GM12878 (cell line): ENCODE data around the gene TOMM40L. TPM values are rescaled to one million over a fixed set of nuclear protein-coding genes. Genes with fewer than 3 reads are reported as not detected.

Experiments used
- ATAC-seq: fragments of 200-7000 bp; cut with Tn5 transposase; 3 replicates; pipeline ENCODE4 v1.9.1; 2020; ENCODE audit warnings: mild to moderate bottlenecking, moderate library complexity
- BruUV-seq: library from RNA; stranded (reverse); fragments of 400-500 nt; replicated peaks from 2 replicates; lab custom pipeline; 2021; lab: Mats Ljungman, UMichigan
- CTCF ChIA-PET: fragments of 300-600 bp; sonication (Branson Sonifier 250); formaldehyde crosslinking; extraction: SDS; loops from one replicate; lab custom pipeline; 2021; ENCODE audit warnings: inconsistent platforms; lab: Yijun Ruan, JAX
- POLR2A ChIA-PET: fragments of 350-600 bp; formaldehyde crosslinking; extraction: SDS; loops from one replicate; lab custom pipeline; 2021; ENCODE audit warnings: inconsistent platforms; lab: Charles Lee
- RAD21 ChIA-PET: fragments of 300-600 bp; sonication (Branson Sonifier 250); formaldehyde crosslinking; loops from one replicate; lab custom pipeline; 2023; ENCODE audit warnings: antibody characterized with exemption; ENCODE audit not compliant: unreplicated experiment; lab: Charles Lee
- SMC1A ChIA-PET: fragments of 300-600 bp; sonication (Branson Sonifier 250); formaldehyde crosslinking; loops from one replicate; lab custom pipeline; 2023; ENCODE audit not compliant: unreplicated experiment, uncharacterized antibody; lab: Charles Lee
- DNase-seq: peaks from one replicate; pipeline ENCODE4 v3.0.0-alpha.2; 2011; ENCODE audit warnings: low read depth, low spot score
- FAIRE-seq: peaks from 3 replicates; lab custom pipeline; 2011; peaks lifted over from hg19 to GRCh38; lab: Jason Lieb, UNC
- H2AFZ ChIP-seq: 2 replicates; pipeline ENCODE4 v1.6.0; 2011; ENCODE audit warnings: low read depth, low read length, control low read depth; ENCODE audit not compliant: control insufficient read depth
- H3K27ac ChIP-seq: 2 replicates; pipeline ENCODE4 v1.5.1; 2011; ENCODE audit warnings: control low read depth; ENCODE audit not compliant: control insufficient read depth, insufficient read depth
- H3K27me3 ChIP-seq, 2 experiments: replicated peaks in 1 of 2; 2 replicates each; pipeline versions ENCODE4 v1.6.0 to v1.6.1; 2011; ENCODE audit warnings: low read length in 1 of 2; ENCODE audit not compliant: control insufficient read depth in 2 of 2, insufficient read depth in 2 of 2
- H3K36me3 ChIP-seq, 2 experiments: 2 replicates each; pipeline ENCODE4 v1.5.1; 2011; ENCODE audit warnings: low read length in 1 of 2; ENCODE audit not compliant: control insufficient read depth in 2 of 2, insufficient read depth in 2 of 2
- H3K4me1 ChIP-seq: 2 replicates; pipeline ENCODE4 v1.6.1; 2011; ENCODE audit warnings: mild to moderate bottlenecking, low read length, moderate library complexity, mixed read lengths; ENCODE audit not compliant: control insufficient read depth, insufficient read depth
- H3K4me2 ChIP-seq: 2 replicates; pipeline ENCODE4 v1.6.0; 2011; ENCODE audit warnings: control low read depth; ENCODE audit not compliant: control insufficient read depth, insufficient read depth
- H3K4me3 ChIP-seq: fragments of 200-600 bp; sonication (generic); 2 replicates; pipeline ENCODE4 v1.5.1; 2016
- H3K79me2 ChIP-seq: 2 replicates; pipeline ENCODE4 v1.6.0; 2011; ENCODE audit warnings: low read length; ENCODE audit not compliant: control insufficient read depth, insufficient read depth
- H3K9ac ChIP-seq: 2 replicates; pipeline ENCODE4 v1.8.0; 2011; ENCODE audit warnings: low read length, control low read depth, mixed read lengths; ENCODE audit not compliant: control insufficient read depth, insufficient read depth
- H3K9me3 ChIP-seq: replicated peaks from 3 replicates; pipeline ENCODE4 v1.5.1; 2011; ENCODE audit warnings: mild to moderate bottlenecking, low read length; ENCODE audit not compliant: control insufficient read depth, insufficient read depth
- H4K20me1 ChIP-seq: 2 replicates; pipeline ENCODE4 v1.6.0; 2011; ENCODE audit not compliant: control insufficient read depth, insufficient read depth
- BHLHE40 ChIP-seq, 2 experiments: fragments of 450-650 bp in 1 of 2; IDR thresholded peaks; 2 replicates each; pipeline ENCODE4 v1.6.1; 2011 to 2017; ENCODE audit warnings: low read depth in 2 of 2, borderline replicate concordance in 1 of 2, improper control_type of control experiment in 1 of 2, low read length in 1 of 2, mild to moderate bottlenecking in 1 of 2
- CTCF ChIP-seq, 3 experiments: IDR thresholded peaks in 2 of 3; conservative IDR thresholded peaks in 1 of 3; 2 replicates each; pipeline ENCODE4 v1.5.1; 2011; ENCODE audit warnings: low read depth in 3 of 3, low read length in 3 of 3, mild to moderate bottlenecking in 3 of 3, control low read depth in 2 of 3, moderate library complexity in 2 of 3, inconsistent platforms in 1 of 3, mixed read lengths in 1 of 3; ENCODE audit not compliant: control insufficient read depth in 2 of 3, insufficient read depth in 1 of 3; ENCODE audit errors: extremely low read depth in 1 of 3
- EGR1 ChIP-seq, 2 experiments: IDR thresholded peaks; 1 replicate in 1 of 2; 2 replicates in 1 of 2; pipeline ENCODE4 v1.6.1; 2011 to 2012; ENCODE audit warnings: low read depth in 2 of 2, low read length in 2 of 2, borderline replicate concordance in 1 of 2, mild to moderate bottlenecking in 1 of 2, moderate library complexity in 1 of 2
- ESRRA ChIP-seq: IDR thresholded peaks from 2 replicates; pipeline ENCODE4 v1.6.1; 2012; ENCODE audit warnings: mild to moderate bottlenecking, low read length, improper control_type of control experiment
- IRF4 ChIP-seq: IDR thresholded peaks from 2 replicates; pipeline ENCODE4 v1.6.1; 2011; ENCODE audit warnings: low read depth, low read length
- NBN ChIP-seq: fragments of 450-650 bp; IDR thresholded peaks from 2 replicates; pipeline ENCODE4 v1.6.1; 2016
- PAX8 ChIP-seq: fragments of 450-650 bp; IDR thresholded peaks from 2 replicates; pipeline ENCODE4 v1.6.1; 2017; ENCODE audit warnings: mild to moderate bottlenecking, moderate library complexity
- RAD21 ChIP-seq: IDR thresholded peaks from 2 replicates; pipeline ENCODE4 v1.6.1; 2011; ENCODE audit warnings: mild to moderate bottlenecking, low read depth, low read length, moderate library complexity; ENCODE audit not compliant: insufficient read depth
- SMC3 ChIP-seq: IDR thresholded peaks from 2 replicates; pipeline ENCODE4 v1.6.1; 2011; ENCODE audit warnings: low read length, improper control_type of control experiment, borderline replicate concordance
- SPI1 ChIP-seq: IDR thresholded peaks from 2 replicates; pipeline ENCODE4 v1.6.1; 2011; ENCODE audit warnings: low read depth, mild to moderate bottlenecking, low read length, moderate library complexity, borderline replicate concordance; ENCODE audit not compliant: insufficient read depth
- YY1 ChIP-seq: IDR thresholded peaks from 2 replicates; pipeline ENCODE4 v1.6.1; 2011; ENCODE audit warnings: low read depth, mild to moderate bottlenecking, low read length
- ZNF384 ChIP-seq: IDR thresholded peaks from 2 replicates; pipeline ENCODE4 v1.6.1; 2012; ENCODE audit warnings: low read depth, mild to moderate bottlenecking, low read length, improper control_type of control experiment, borderline replicate concordance
- WGBS: methylation state at CpG from one replicate; pipeline ENCODE4 v1.1.6; 2016; ENCODE audit warnings: low lambda C conversion rate; ENCODE audit not compliant: insufficient replicate concordance, insufficient coverage; ENCODE audit errors: missing lambda C conversion rate; 5-methylcytosine and 5-hydroxymethylcytosine counted together
- in situ Hi-C: fragments of 300-500 bp; cut with MboI; formaldehyde crosslinking; loops from 9 replicates; pipeline ENCODE4 v1.14.3; 2018; ENCODE audit warnings: mixed read lengths
- intact Hi-C: fragments of 100-400 bp; cut with micrococcal nuclease; formaldehyde crosslinking; loops from one replicate; pipeline ENCODE4 v1.14.2; 2022; ENCODE audit not compliant: unreplicated experiment
- polyA plus RNA-seq, 11 experiments: library from polyadenylated mRNA; depleted of rRNA in 4 of 11; unstranded in 6 of 11; stranded (reverse) in 5 of 11; fragments of >200 nt; fragmentation: Nextera tagmentation in 4 of 11; fragmentation: Illumina TruSeq in 1 of 11; extraction: Ambion mirVana in 4 of 11; extraction: Trizol in 1 of 11; gene quantifications; 1 replicate in 1 of 11; 2 replicates in 10 of 11; pipeline versions ENCODE4 v1.2.1 to v1.2.3, GENCODE V29; 2011 to 2016; ENCODE audit warnings: inconsistent platforms in 2 of 11, missing spikeins in 2 of 11, low read depth in 1 of 11
- total RNA-seq, 4 experiments: library from RNA; depleted of rRNA in 3 of 4; stranded (reverse); fragments of >200 nt in 3 of 4; fragmentation: Illumina TruSeq in 1 of 4; extraction: Trizol in 1 of 4; gene quantifications; 2 replicates each; pipeline versions ENCODE4 v1.2.1 to v1.2.3, GENCODE V29; 2013 to 2021

The TOMM40L gene
- total and polyA plus RNA-seq, 10 of the 15 experiments (the other 5 are each of a cell fraction or from before 2014, with no cell fraction given): 5.9 to 21.6 (median 15.7) TPM

- ChIA-PET POLR2A (interaction anchor here (1.7 to 3.3 kb wide), 2 partner anchors 10 to 33 kb away, joined by 9 to 18 read pairs; partner anchors contain the start of genes NDUFS2 and TOMM40L), CTCF (interaction anchor here (1.0 to 7.0 kb wide), 20 partner anchors 10 to 549 kb away, joined by 3 to 164 read pairs (median 10); partner anchors contain the start of genes APOA2, CFAP126, NDUFS2 and PPOX), RAD21 (interaction anchor here (1.4 to 7.2 kb wide), 7 partner anchors 12 to 189 kb away, joined by 4 to 55 read pairs (median 6); partner anchors contain the start of genes APOA2 and TOMM40L), SMC1A (interaction anchor here (0.9 to 5.3 kb wide), 13 partner anchors 11 to 546 kb away, joined by 3 to 55 read pairs (median 6); partner anchors contain the start of genes NDUFS2, PPOX and TOMM40L)
- TF ChIP-seq RAD21 (peak; percentile 84), BHLHE40 (IDR thresholded peaks at IDR 0.05; ENCODE audit: borderline replicate concordance in 1 of 2, low read depth in 2 of 2, low read length in 1 of 2) (0 out of 4 replicates have a peak, but pooled peaks of 1 of the 2 experiments have one; percentile 25), CTCF (IDR thresholded peaks at IDR 0.05 in 2 of 3, conservative IDR thresholded peaks at IDR 0.05 in 1 of 3; ENCODE audit: control insufficient read depth in 2 of 3, extremely low read depth in 1 of 3, insufficient read depth in 1 of 3, low read depth in 3 of 3, low read length in 3 of 3) (peak; percentile 89 to 95 (median 89)), NBN (0 out of 2 replicates have a peak, but pooled peaks have one; percentile 26), YY1 (peak; percentile 59; the same call in 1 of the 2 replicates), EGR1 (IDR thresholded peaks at IDR 0.05; ENCODE audit: borderline replicate concordance in 1 of 2, low read depth in 2 of 2, low read length in 2 of 2) (no peak), ZNF384 (no peak), SMC3 (peak; percentile 82), IRF4 (0 out of 2 replicates have a peak, but pooled peaks have one; percentile 31), ESRRA (no peak), PAX8 (no peak), SPI1 (peak; percentile 49; the same call in 1 of the 2 replicates)
- Histone ChIP-seq H3K4me2 (no peak overlapping the region), H2AFZ (peak overlapping the region; percentile 82), H3K4me3 (no peak overlapping the region), H3K36me3 (no peaks in the 10 kb centered on the region), H3K27ac (no peak overlapping the region), H3K79me2 (no peaks in the 10 kb centered on the region), H4K20me1 (no peaks in the 10 kb centered on the region), H3K9me3 (no peaks in the 10 kb centered on the region), H3K9ac (no peak overlapping the region), H3K27me3 (no peaks in the 10 kb centered on the region), H3K4me1 (peaks cover 19% of the 10 kb centered on the region)
- intact Hi-C loops (loop anchor here (1.0 kb wide), 3 partner anchors 33 to 190 kb away; no protein-coding TSS in a partner anchor), in situ Hi-C loops (loop anchor here (10.0 kb wide), 1 partner anchor 552 kb away; the partner anchor contains the start of gene DUSP12)
- BruUV-seq: no TSS peak
- DNase-seq (no peak), ATAC-seq (peak; percentile 94), FAIRE-seq (peak; percentile 88)
- WGBS: 51% methylated on average over 15 of the region's 15 CpGs
Measured at GRCh38 chr1:161192476-161193465, 33.1 kb upstream of the TOMM40L start.
